ENCODE measurements around the gene NOP9. TPM values are rescaled to one million over a fixed set of nuclear protein-coding genes. Genes with fewer than 3 reads are reported as not detected.

Gene NOP9
- total RNA-seq, 1 experiment from 2014 or later = 29.8 TPM

DNA sequence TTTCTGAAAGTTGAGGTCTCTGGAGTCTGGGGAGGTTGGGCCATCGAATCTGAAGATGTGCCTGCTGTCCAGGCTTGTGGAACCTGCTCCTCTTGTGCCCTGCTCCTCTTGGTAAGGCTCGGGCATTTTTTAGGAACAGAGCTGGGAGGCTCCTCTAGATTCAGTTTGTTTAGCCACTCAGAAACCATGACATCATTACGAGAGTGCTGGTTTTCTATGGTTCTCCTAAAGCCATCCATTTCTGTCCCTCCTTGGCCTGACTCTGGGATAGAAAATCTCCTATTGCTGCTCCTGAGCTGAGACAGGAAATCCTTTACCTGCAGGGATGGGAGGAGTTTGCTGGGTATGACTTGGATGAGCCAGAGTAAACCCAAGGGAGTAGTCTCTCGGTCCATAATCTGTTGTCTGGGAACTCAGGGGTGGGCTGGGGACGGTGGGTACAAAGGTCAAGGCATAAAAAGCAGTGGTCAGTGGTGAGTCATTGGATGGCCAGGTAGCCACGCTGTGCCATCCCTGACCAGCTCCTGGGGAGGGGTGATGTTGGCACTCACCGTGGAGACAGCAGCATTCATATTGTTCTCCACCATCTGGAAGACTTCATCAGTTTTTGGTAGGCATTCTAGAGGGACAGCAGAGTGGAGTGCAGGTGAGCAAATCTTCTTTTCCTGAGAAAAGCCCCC lies 37.6 kb downstream of the NOP9 start:
- TF ChIP-seq, protein P1, sequence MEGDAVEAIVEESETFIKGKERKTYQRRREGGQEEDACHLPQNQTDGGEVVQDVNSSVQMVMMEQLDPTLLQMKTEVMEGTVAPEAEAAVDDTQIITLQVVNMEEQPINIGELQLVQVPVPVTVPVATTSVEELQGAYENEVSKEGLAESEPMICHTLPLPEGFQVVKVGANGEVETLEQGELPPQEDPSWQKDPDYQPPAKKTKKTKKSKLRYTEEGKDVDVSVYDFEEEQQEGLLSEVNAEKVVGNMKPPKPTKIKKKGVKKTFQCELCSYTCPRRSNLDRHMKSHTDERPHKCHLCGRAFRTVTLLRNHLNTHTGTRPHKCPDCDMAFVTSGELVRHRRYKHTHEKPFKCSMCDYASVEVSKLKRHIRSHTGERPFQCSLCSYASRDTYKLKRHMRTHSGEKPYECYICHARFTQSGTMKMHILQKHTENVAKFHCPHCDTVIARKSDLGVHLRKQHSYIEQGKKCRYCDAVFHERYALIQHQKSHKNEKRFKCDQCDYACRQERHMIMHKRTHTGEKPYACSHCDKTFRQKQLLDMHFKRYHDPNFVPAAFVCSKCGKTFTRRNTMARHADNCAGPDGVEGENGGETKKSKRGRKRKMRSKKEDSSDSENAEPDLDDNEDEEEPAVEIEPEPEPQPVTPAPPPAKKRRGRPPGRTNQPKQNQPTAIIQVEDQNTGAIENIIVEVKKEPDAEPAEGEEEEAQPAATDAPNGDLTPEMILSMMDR (IDR thresholded peaks at IDR 0.05; ENCODE audit: unreplicated experiment) = no peak
- ChIA-PET CTCF (interaction anchor here (0.8 to 16.6 kb wide), 11 partner anchors 9 to 104 kb away, joined by 3 to 626 read pairs (median 4); partner anchors contain the start of genes CBLN3 and KHNYN), POLR2A (interaction anchor here (1.6 to 2.2 kb wide), 2 partner anchors 94 to 99 kb away, joined by 3 to 6 read pairs; no protein-coding TSS in a partner anchor)
- Mint-ChIP-seq H3K27ac (ENCODE audit: low read depth, unreplicated experiment) (no peak overlapping the region), H3K4me1 (ENCODE audit: insufficient read depth, unreplicated experiment) (peaks cover 2% of the 10 kb centered on the region), H3K4me3 (ENCODE audit: unreplicated experiment) (no peak overlapping the region), H3K36me3 (ENCODE audit: insufficient read depth, unreplicated experiment) (peaks cover 5% of the 10 kb centered on the region), H3K9me3 (ENCODE audit: unreplicated experiment) (no peaks in the 10 kb centered on the region), H3K27me3 (ENCODE audit: insufficient read depth, unreplicated experiment) (peaks cover 11% of the 10 kb centered on the region)
- no peak for DNase-seq (ENCODE audit: unreplicated experiment)
- intact Hi-C loops (cut with micrococcal nuclease) = no loop called here
- BruUV-seq (replicated peaks) = no TSS peak

DNA sequence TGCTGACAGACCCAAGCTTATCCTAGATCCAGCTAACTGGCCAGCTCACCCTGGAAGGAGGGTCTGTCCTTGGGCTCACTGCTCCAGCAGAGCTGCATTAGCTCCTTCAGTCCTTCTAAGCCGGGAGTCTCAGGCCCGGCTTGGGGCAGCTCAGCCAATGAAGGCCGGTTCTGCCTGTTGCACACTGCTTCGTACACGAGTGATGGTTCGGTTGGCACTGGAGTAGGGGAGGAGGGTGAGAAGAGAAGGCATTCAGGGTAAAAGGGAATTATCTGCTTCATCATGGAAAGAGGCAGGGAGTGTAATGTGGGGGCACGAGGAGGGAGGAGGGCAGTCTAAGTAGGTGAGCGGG lies 38.1 kb downstream of the NOP9 start:
- no peak overlapping the region for H3K4me3 Mint-ChIP-seq (ENCODE audit: unreplicated experiment)

DNA sequence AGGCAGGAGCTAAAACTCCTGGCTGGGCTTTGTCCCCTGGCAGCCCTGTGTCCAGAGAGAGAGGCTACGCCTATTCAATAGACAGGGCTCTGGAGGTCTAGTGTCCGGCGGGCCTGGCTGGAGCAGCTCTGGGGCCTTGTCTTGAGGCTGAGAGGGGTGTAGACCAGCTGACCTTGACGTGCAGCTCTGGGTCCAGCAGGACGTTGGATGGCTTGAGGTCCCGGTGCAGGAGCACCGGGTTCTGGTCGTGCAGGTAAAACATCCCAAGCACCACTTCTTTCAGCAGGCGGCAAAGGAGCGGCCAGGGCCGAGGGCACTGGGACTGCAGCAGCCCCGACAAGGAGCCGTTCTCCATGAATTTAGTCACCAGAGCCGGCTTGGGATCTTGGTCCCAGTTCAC lies 39.2 kb downstream of the NOP9 start:
- TF ChIP-seq, protein P1 (IDR thresholded peaks at IDR 0.05; ENCODE audit: unreplicated experiment) = no peak
- H3K27me3 Mint-ChIP-seq (ENCODE audit: insufficient read depth, unreplicated experiment) = peaks cover 16% of the 10 kb centered on the region
- intact Hi-C loops (cut with micrococcal nuclease) = no loop called here
- CTCF ChIA-PET = interaction anchor here (1.3 to 16.6 kb wide), 3 partner anchors 31 to 94 kb away, joined by 4 to 626 read pairs (median 4); partner anchors contain the start of genes CBLN3, CIDEB and KHNYN
- no peak overlapping the region for H3K27ac Mint-ChIP-seq (ENCODE audit: low read depth, unreplicated experiment)
- no peak overlapping the region for H3K4me3 Mint-ChIP-seq (ENCODE audit: unreplicated experiment)
- POLR2A ChIA-PET = no interaction called here
- H3K36me3 Mint-ChIP-seq (ENCODE audit: insufficient read depth, unreplicated experiment) = no peaks in the 10 kb centered on the region
- no TSS peak for BruUV-seq (replicated peaks)
- DNase-seq (ENCODE audit: unreplicated experiment) = no peak
- H3K4me1 Mint-ChIP-seq (ENCODE audit: insufficient read depth, unreplicated experiment) = no peaks in the 10 kb centered on the region
- no peaks in the 10 kb centered on the region for H3K9me3 Mint-ChIP-seq (ENCODE audit: unreplicated experiment)

More for the DNA sequence above, 38.1 kb downstream of the NOP9 start:
- Mint-ChIP-seq H3K27ac (ENCODE audit: low read depth, unreplicated experiment) (no peak overlapping the region), H3K27me3 (ENCODE audit: insufficient read depth, unreplicated experiment) (peaks cover 11% of the 10 kb centered on the region), H3K4me1 (ENCODE audit: insufficient read depth, unreplicated experiment) (no peaks in the 10 kb centered on the region), H3K9me3 (ENCODE audit: unreplicated experiment) (no peaks in the 10 kb centered on the region), H3K36me3 (ENCODE audit: insufficient read depth, unreplicated experiment) (no peaks in the 10 kb centered on the region)
- intact Hi-C loops (cut with micrococcal nuclease) = no loop called here
- CTCF ChIA-PET = interaction anchor here (0.8 to 16.6 kb wide), 9 partner anchors 8 to 104 kb away, joined by 3 to 626 read pairs (median 4); partner anchors contain the start of genes CBLN3 and KHNYN
- TF ChIP-seq, protein P1 (IDR thresholded peaks at IDR 0.05; ENCODE audit: unreplicated experiment) = no peak
- POLR2A ChIA-PET = interaction anchor here (1.6 to 2.2 kb wide), 2 partner anchors 94 to 99 kb away, joined by 3 to 6 read pairs; no protein-coding TSS in a partner anchor
- BruUV-seq (replicated peaks) = no TSS peak
- DNase-seq (ENCODE audit: unreplicated experiment) = no peak

DNA sequence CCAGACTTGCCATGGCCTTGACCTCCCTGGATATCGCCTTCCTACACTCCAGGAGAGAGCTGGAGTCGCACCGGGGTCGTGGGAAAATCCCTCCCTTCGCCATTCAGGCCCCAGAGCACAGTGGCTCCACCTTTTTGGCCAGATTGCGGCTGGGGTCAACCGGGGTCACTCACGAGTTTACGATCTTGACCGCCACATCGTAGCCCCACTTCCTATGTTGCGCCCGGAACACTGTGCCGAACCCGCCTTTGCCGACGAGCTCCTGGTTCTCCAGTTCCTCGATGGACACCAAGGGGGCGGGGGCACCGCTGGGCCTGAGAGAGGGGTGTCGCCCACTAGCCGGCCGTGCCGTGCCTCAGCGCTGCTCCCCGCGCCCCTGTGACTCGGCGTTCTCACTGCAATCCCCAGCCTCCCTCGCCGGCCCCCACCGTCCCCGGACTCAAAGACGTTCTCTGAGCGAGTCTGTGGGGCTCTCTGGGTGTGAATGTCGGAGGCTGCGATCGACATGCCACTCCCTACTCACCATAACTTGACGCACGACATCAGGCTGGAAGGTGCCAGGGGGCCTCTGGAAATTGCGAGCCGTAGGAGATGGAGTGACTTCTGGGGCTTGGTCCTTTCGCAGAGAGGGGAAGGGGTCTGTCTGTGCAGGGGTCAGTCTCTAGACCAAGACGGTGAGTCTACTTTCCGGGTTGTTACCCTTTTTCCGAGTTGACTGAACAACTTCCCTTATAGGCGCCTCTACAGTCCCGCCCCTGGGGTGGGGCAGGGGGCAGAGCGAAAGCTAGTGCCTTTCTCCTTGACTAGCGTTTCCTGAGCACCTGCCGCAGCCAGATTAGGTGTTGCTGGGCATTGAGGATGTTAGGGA lies 39.9 kb downstream of the NOP9 start, which contains the start of gene RIPK3:
TSS of gene RIPK3 (minus strand) at position 708 of the 868 bp plus-strand sequence. CDS start at position 543, 165 bp downstream.
- POLR2A ChIA-PET = no interaction called here
- CTCF ChIA-PET = interaction anchor here (0.7 to 16.6 kb wide), 7 partner anchors 8 to 93 kb away, joined by 3 to 626 read pairs (median 4); partner anchors contain the start of genes CBLN3, CIDEB and KHNYN
- TF ChIP-seq, protein P1 (IDR thresholded peaks at IDR 0.05; ENCODE audit: unreplicated experiment) = no peak

More for the DNA sequence above, 39.9 kb downstream of the NOP9 start, which contains the start of gene RIPK3:
- BruUV-seq (replicated peaks) = no TSS peak
- Mint-ChIP-seq H3K4me1 (ENCODE audit: insufficient read depth, unreplicated experiment) (no peaks in the 10 kb centered on the region), H3K4me3 (ENCODE audit: unreplicated experiment) (no peak within 1 kb of the TSS), H3K27ac (ENCODE audit: low read depth, unreplicated experiment) (no peak within 1 kb of the TSS), H3K27me3 (ENCODE audit: insufficient read depth, unreplicated experiment) (peaks cover 22% of the 10 kb centered on the region), H3K36me3 (ENCODE audit: insufficient read depth, unreplicated experiment) (no peaks in the 10 kb centered on the region), H3K9me3 (ENCODE audit: unreplicated experiment) (no peaks in the 10 kb centered on the region)
- DNase-seq (ENCODE audit: unreplicated experiment) = no peak
- intact Hi-C loops (cut with micrococcal nuclease) = no loop called here
